HG02840 (cell line): ENCODE measurements around the gene ZNF619.
"Not testable (repeated sequence)": the region's sequence is repeated elsewhere in the genome, so short reads cannot be mapped to it uniquely, and the experiment has no call there.

ENCODE experiments used
- ATAC-seq: cut with Tn5 transposase; IDR thresholded peaks from one replicate; pipeline ENCODE4 v1.9.1; 2021; ENCODE audit warnings: mild to moderate bottlenecking, moderate library complexity, moderate number of reproducible peaks; ENCODE audit not compliant: unreplicated experiment, low FRiP score

The ZNF619 gene

GRCh38 chr3:40476478-40477470 is at the start of gene ZNF619:
TSS of gene ZNF619 (plus strand) at chr3:40477122. CDS start at chr3:40477980, 858 bp downstream.
- peak; percentile 60 for ATAC-seq

- no peak for ATAC-seq
Measured at GRCh38 chr3:40432793-40433192, 44.1 kb upstream of the ZNF619 start.

GRCh38 chr3:40437889-40438288 is 39.0 kb upstream of the ZNF619 start:
- no peak for ATAC-seq

- ATAC-seq = no peak
Measured at GRCh38 chr3:40445062-40445461, 31.9 kb upstream of the ZNF619 start.

GRCh38 chr3:40445880-40446279 is 31.0 kb upstream of the ZNF619 start:
- ATAC-seq = no peak

GRCh38 chr3:40450438-40450837 is 26.5 kb upstream of the ZNF619 start:
- no peak for ATAC-seq

- no peak for ATAC-seq
Measured at GRCh38 chr3:40451551-40451950, 25.4 kb upstream of the ZNF619 start.

GRCh38 chr3:40452057-40452456 is 24.9 kb upstream of the ZNF619 start:
- ATAC-seq = no peak

GRCh38 chr3:40452562-40452875 is 24.4 kb upstream of the ZNF619 start:
- no peak for ATAC-seq

GRCh38 chr3:40452876-40453730 is 23.8 kb upstream of the ZNF619 start:
- ATAC-seq = peak; percentile 97

- ATAC-seq = no peak
Measured at GRCh38 chr3:40453933-40454332, 23.0 kb upstream of the ZNF619 start.

- ATAC-seq = no peak
Measured at GRCh38 chr3:40455328-40455727, 21.6 kb upstream of the ZNF619 start.

GRCh38 chr3:40456279-40456939 is 20.5 kb upstream of the ZNF619 start:
- ATAC-seq = no peak

GRCh38 chr3:40456940-40457823 is 19.7 kb upstream of the ZNF619 start, which contains the start of gene RPL14:
TSS of gene RPL14 (plus strand) at chr3:40457339. CDS start at chr3:40457472, 133 bp downstream.
- ATAC-seq = peak; percentile 68

- no peak for ATAC-seq
Measured at GRCh38 chr3:40458473-40458872, 18.4 kb upstream of the ZNF619 start.

GRCh38 chr3:40460481-40460880 is 16.4 kb upstream of the ZNF619 start:
- ATAC-seq = not testable (repeated sequence)

GRCh38 chr3:40461161-40461560 is 15.8 kb upstream of the ZNF619 start:
- ATAC-seq = no peak

- not testable (repeated sequence) for ATAC-seq
Measured at GRCh38 chr3:40462838-40463237, 14.1 kb upstream of the ZNF619 start.

- no peak for ATAC-seq
Measured at GRCh38 chr3:40463579-40463978, 13.3 kb upstream of the ZNF619 start.
